Skeletal muscle satellite cell (primary cell): Measurements from ENCODE around the gene DEK.
"Not testable (repeated sequence)": the region's sequence is repeated elsewhere in the genome, so short reads cannot be mapped to it uniquely, and the experiment has no call there.

ENCODE experiments used
- H3K27me3 ChIP-seq: 2 replicates; pipeline ENCODE4 v1.7.0; 2013; ENCODE audit warnings: low read length; ENCODE audit not compliant: control insufficient read depth, insufficient read depth
- H3K36me3 ChIP-seq: 2 replicates; pipeline ENCODE4 v1.7.0; 2013; ENCODE audit warnings: mild to moderate bottlenecking, control low read depth, low read length; ENCODE audit not compliant: insufficient read depth
- H3K4me1 ChIP-seq: 2 replicates; pipeline ENCODE4 v1.7.0; 2013; ENCODE audit warnings: low read length; ENCODE audit not compliant: control insufficient read depth, insufficient read depth
- H3K4me2 ChIP-seq: 2 replicates; pipeline ENCODE4 v1.7.0; 2013; ENCODE audit warnings: mild to moderate bottlenecking, low read length
- H3K4me3 ChIP-seq: 2 replicates; pipeline ENCODE4 v1.7.0; 2013; ENCODE audit warnings: low read length
- H3K9ac ChIP-seq: 2 replicates; pipeline ENCODE4 v1.7.0; 2013; ENCODE audit warnings: mild to moderate bottlenecking, low read depth, low read length, moderate library complexity
- H3K9me3 ChIP-seq: replicated peaks from 2 replicates; pipeline ENCODE4 v1.7.0; 2013; ENCODE audit warnings: mild to moderate bottlenecking, control low read depth, low read length

DEK gene

DNA sequence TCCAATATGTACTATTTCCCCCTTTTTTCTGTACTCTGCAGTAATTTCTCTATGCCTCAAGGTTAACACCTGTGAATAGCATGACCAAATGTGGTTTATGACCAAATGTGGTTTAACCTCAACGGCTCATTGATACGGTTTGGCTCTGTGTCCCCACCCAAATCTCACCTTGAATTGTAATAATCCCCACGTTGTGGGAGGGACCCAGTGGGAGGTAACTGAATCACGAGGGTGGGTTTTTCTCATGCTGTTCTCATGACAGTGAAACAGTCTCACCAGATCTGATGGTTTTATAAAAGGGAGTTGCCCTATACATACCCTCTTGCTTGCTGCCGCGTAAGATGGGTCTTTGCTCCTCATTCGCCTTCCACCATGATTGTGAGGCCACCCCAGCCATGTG, 18.7 kb downstream of the DEK start:
- Histone ChIP-seq H3K4me2 (no peak overlapping the region), H3K9ac (no peak overlapping the region), H3K36me3 (peaks cover 48% of the 10 kb centered on the region)

DNA sequence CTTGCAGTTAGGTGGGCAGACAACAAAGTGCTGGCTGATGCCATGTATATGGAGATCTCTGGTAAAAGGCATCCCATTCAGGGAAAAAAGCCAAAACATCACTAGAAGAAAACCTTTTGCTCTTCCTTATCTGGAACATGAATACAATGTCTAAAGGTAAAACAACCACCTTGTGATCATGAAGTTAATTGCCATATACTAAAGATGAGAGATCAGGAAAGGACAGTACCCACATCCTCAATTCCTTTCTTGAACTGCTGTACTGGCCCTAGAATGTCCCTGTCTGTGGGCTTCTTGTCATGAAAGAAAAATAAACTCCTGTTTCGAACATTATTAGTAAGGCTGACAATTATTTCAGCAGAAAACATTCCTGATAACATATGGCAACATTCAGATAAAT, 19.3 kb downstream of the DEK start:
- Histone ChIP-seq H3K4me3 (no peak overlapping the region), H3K9me3 (no peaks in the 10 kb centered on the region), H3K27me3 (no peaks in the 10 kb centered on the region), H3K4me2 (no peak overlapping the region), H3K36me3 (peaks cover 48% of the 10 kb centered on the region), H3K9ac (no peak overlapping the region), H3K4me1 (peaks cover 17% of the 10 kb centered on the region)

More for the DNA sequence above, 18.7 kb downstream of the DEK start:
- Histone ChIP-seq H3K9me3 (no peaks in the 10 kb centered on the region), H3K4me1 (peaks cover 17% of the 10 kb centered on the region), H3K27me3 (no peaks in the 10 kb centered on the region), H3K4me3 (no peak overlapping the region)

DNA sequence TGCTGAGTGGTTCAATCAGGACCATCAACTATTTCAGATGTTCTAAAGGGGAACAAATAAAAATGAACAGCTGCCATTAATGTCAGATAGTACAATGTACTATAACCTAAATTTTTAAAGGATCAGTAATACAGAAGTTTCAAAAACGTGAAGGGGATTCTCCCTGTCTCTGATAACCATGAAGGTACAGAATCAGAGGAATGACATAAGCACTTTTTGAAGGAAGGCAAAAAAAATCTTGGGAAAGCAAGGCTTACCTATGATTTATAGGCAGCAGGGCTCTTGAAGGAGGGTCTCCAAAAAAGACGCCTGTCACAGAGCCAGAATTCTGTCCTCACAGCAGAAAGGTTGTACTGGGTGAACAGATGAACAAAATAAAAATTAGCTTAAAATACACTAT, 20.1 kb downstream of the DEK start:
- Histone ChIP-seq H3K27me3 (no peaks in the 10 kb centered on the region), H3K4me1 (peaks cover 17% of the 10 kb centered on the region), H3K9ac (no peak overlapping the region), H3K36me3 (peaks cover 40% of the 10 kb centered on the region), H3K4me2 (no peak overlapping the region), H3K4me3 (no peak overlapping the region), H3K9me3 (no peaks in the 10 kb centered on the region)

DNA sequence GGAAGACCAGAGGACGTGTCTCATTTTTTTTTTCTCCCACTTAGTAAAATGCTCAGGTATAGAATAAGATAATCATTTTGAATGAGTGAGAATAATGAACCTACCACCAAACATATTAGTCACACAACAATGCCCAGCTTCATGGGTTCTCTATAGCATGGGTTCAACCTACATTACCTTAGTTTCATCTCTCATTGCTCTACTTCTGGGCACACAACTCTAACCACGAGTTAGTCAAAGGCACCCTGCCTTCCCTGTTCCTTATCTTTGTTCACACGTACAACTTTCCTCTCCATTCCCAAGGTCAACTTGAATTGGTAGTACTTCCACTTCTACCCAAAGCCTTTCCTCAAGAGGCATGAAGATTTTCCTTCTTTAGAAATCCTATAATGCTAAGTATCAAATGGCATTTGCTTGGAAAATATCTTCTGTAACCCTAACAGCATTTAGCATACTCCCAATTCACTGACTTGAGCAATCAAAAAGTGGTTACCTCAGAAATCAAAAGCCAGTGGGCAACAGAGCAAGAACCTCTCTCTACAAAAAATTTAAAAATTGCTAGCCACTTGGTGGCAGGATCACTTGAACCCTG, 20.9 kb downstream of the DEK start:
- H3K4me2 ChIP-seq = no peak overlapping the region
- H3K9me3 ChIP-seq = no peaks in the 10 kb centered on the region
- H3K9ac ChIP-seq = no peak overlapping the region
- H3K36me3 ChIP-seq = peaks cover 33% of the 10 kb centered on the region
- no peak overlapping the region for H3K4me3 ChIP-seq
- peaks cover 17% of the 10 kb centered on the region for H3K4me1 ChIP-seq
- no peaks in the 10 kb centered on the region for H3K27me3 ChIP-seq

DNA sequence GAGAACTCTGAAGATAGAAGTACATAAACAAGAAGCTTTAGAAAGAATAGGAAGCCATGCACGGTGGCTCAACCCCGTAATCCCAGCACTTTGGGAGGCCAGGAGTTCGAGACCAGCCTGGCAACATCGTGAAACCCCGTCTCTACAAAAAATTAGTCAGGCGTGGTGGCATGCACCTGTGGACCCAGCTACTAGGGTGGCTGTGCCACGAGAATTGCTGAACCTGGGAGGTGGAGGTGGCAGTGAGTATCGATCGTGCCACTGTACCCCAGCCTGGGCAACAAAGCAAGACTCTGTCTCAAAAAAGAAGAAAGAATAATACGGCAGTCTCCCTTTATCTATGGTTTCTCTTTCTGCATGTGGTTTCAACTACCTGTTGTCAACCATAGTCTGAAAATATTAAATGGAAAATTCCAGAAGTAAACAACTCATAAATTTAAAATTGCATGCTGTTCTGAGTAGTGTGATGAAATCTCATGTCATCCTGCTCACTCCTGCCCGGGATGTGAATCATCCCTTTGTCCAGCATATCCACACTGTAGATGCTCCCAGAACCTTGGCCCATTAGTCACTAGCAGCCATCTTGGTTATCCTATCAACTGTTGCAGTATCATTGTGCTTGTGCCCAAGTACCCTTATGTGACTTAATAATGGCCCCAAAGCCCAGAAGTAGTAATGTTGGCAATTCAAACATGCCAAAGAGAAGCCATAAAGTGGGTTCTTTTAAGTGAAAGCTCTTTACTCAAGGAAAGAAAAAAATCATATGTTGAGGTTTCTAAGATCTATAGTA, 22.1 kb downstream of the DEK start:
- no peaks in the 10 kb centered on the region for H3K27me3 ChIP-seq
- no peak overlapping the region for H3K4me3 ChIP-seq
- peaks cover 35% of the 10 kb centered on the region for H3K36me3 ChIP-seq
- no peaks in the 10 kb centered on the region for H3K9me3 ChIP-seq
- no peak overlapping the region for H3K4me2 ChIP-seq
- H3K4me1 ChIP-seq = peaks cover 17% of the 10 kb centered on the region
- no peak overlapping the region for H3K9ac ChIP-seq

DNA sequence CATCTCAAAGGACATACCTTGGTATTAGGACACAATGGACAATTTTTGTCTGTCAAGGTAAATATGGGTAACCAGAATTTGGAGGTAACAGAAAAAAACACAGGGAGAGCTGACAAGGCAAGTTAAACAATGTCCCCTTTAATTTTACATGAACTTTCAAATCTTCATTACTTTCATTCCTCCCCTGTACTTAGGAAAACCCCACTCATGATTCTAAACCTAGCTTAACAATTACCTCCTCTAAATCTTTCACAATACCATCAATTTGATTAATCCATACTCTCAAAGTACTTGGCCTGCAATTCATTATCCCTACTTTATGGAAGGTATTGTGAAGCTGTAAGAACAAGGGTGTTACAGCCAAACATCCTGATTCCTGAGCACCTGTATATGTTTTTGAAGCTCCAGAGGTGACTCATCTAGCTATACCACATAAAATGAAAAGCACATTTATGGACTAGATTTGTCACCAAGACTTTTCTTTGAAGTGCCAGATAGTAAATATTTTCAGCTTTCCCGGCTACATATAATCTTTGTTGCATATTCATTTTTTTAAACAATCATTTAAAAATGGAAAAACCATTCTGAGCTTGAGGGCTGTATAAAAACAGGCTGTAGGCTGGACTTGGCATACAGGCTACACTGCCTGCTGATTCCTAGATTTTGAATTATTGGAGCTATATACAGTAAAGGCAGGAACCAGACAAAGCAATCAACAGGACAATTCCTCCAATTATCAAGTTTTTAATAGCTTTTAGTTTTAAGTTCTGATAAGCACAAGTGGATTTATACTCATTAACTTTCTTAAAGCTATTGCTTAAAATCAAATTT, 22.9 kb downstream of the DEK start:
- no peak overlapping the region for H3K4me3 ChIP-seq
- H3K9ac ChIP-seq = no peak overlapping the region
- H3K27me3 ChIP-seq = no peaks in the 10 kb centered on the region
- peaks cover 17% of the 10 kb centered on the region for H3K4me1 ChIP-seq
- no peaks in the 10 kb centered on the region for H3K9me3 ChIP-seq
- H3K36me3 ChIP-seq = peaks cover 35% of the 10 kb centered on the region
- H3K4me2 ChIP-seq = no peak overlapping the region

DNA sequence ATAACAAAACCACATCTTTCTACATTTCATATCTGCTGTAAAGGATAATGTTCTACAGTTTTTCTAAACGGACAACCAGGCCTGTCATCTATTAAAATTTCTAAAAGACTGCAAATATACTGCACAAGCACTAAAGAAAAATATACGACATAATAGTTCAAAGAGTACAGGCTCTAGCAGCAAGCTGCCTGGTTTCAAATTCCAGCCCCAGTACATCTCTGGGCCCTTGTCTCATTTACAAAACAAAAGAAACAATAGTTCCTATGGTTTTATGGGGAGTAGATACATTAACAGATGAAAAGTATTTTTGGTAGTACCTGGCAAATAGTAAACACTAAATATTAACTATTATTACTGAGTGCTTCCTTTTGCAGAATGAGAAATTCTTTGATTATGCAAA, 24.1 kb downstream of the DEK start:
- Histone ChIP-seq H3K4me1 (peaks cover 17% of the 10 kb centered on the region), H3K36me3 (peaks cover 41% of the 10 kb centered on the region), H3K4me3 (no peak overlapping the region), H3K9ac (no peak overlapping the region), H3K27me3 (no peaks in the 10 kb centered on the region), H3K4me2 (no peak overlapping the region), H3K9me3 (no peaks in the 10 kb centered on the region)

DNA sequence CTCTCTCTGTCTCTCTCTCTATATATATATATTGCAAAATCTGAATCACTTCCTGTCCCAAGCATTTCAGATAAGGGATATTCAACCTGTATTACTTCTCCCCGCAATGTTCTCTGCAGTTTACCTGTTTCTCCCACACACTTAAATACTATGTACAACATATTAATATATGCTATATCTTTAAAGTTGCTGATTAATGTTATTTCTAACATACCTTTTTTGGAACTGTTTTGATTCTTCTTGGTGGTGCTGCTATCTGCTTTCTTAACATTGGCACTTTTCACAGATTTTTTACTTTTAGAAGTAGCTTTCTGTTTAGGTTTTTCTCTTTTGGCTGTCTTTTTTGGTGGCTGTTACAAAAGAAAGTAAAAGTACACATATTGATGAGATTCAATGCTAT, 27.2 kb downstream of the DEK start:
- peaks cover 31% of the 10 kb centered on the region for H3K36me3 ChIP-seq

DNA sequence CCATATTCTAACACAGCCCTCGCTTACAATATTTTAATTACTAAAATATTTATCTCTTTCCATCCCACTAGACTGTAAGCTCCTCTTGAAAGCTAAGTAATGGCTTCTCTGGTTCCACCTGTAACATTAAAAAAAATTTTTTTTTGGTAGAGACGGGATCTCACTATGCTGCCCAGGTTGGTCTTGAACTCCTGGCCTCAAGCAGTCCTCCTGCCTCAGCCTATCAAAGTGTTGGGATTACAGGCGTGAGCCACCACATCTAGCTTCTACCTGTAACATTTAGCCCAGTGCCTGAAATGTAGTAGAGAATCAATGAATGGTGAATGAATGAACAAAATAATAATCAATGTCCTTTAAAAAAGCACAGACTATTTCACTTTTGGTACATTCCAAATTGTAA, 28.8 kb downstream of the DEK start:
- Histone ChIP-seq H3K27me3 (no peaks in the 10 kb centered on the region), H3K4me2 (no peak overlapping the region), H3K4me3 (no peak overlapping the region), H3K4me1 (no peaks in the 10 kb centered on the region), H3K36me3 (peaks cover 22% of the 10 kb centered on the region), H3K9ac (no peak overlapping the region), H3K9me3 (no peaks in the 10 kb centered on the region)

More for the DNA sequence above, 27.2 kb downstream of the DEK start:
- H3K9ac ChIP-seq = no peak overlapping the region
- H3K9me3 ChIP-seq = no peaks in the 10 kb centered on the region
- no peak overlapping the region for H3K4me3 ChIP-seq
- H3K4me2 ChIP-seq = no peak overlapping the region
- H3K27me3 ChIP-seq = no peaks in the 10 kb centered on the region
- H3K4me1 ChIP-seq = peaks cover 8% of the 10 kb centered on the region

DNA sequence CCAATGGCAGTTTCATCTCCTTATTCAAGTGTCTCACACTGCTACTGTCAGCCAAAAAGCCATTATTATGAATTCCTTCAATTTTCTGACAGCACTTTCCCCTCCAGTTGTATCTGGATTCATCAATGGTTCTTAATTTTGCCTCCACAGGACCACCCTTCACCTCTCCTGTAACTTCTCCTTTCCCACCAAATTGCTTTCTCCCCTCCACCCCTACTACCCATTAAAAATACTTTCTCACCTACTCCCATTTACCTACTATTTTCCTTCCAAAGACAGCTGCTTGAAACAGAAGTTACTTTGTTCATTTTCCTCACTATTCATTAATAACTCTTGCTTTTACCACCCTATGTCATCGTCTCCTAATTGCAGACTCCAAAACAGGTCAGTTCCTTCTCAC, 29.8 kb downstream of the DEK start:
- Histone ChIP-seq H3K4me3 (no peak overlapping the region), H3K36me3 (peaks cover 22% of the 10 kb centered on the region), H3K27me3 (no peaks in the 10 kb centered on the region)

DNA sequence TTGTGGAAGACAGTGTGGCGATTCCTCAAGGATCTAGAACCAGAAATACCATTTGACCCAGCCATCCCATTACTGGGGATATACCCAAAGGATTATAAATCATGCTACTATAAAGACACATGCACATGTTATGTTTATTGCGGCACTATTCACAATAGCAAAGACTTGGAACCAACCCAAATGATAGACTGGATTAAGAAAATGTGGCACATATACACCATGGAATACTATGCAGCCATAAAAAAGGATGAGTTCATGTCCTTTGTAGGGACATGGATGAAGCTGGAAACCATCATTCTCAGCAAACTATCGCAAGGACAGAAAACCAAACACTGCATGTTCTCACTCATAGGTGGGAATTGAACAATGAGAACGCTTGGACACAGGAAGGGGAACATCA, 30.6 kb downstream of the DEK start:
- not testable (repeated sequence) for H3K4me3 ChIP-seq, H3K9ac ChIP-seq, H3K4me1 ChIP-seq, H3K4me2 ChIP-seq, H3K9me3 ChIP-seq, H3K27me3 ChIP-seq
- H3K36me3 ChIP-seq = peaks cover 24% of the 10 kb centered on the region

More for the DNA sequence above, 29.8 kb downstream of the DEK start:
- no peak overlapping the region for H3K4me2 ChIP-seq
- H3K9ac ChIP-seq = no peak overlapping the region
- H3K4me1 ChIP-seq = no peaks in the 10 kb centered on the region
- no peaks in the 10 kb centered on the region for H3K9me3 ChIP-seq
